BLaER1 treated with 17β-estradiol and CSF1 and Interleukin-3, amounts not matched to agents 10 nM and 100 nM (cell line): ENCODE data around the gene LYRM4.

ENCODE experiments used
- H3K27ac ChIP-seq, 11 experiments: shearing (Covaris generic); formaldehyde crosslinking; 2 replicates each; pipeline ENCODE4 v1.8.1; 2022
- H3K27me3 ChIP-seq, 11 experiments: shearing (Covaris generic); formaldehyde crosslinking; 2 replicates each; pipeline ENCODE4 v1.8.1; 2022
- H3K36me3 ChIP-seq, 11 experiments: shearing (Covaris generic); formaldehyde crosslinking; 2 replicates each; pipeline ENCODE4 v1.8.1; 2022
- H3K4me1 ChIP-seq, 10 experiments: shearing (Covaris generic); formaldehyde crosslinking; 2 replicates each; pipeline ENCODE4 v1.8.1; 2022
- H3K4me2 ChIP-seq, 11 experiments: shearing (Covaris generic); formaldehyde crosslinking; 2 replicates each; pipeline ENCODE4 v1.8.1; 2022
- H3K4me3 ChIP-seq, 10 experiments: shearing (Covaris generic); formaldehyde crosslinking; 2 replicates each; pipeline ENCODE4 v1.8.1; 2022
- H3K9ac ChIP-seq, 11 experiments: shearing (Covaris generic); formaldehyde crosslinking; 2 replicates each; pipeline ENCODE4 v1.8.1; 2022
- H3K9me3 ChIP-seq, 11 experiments: shearing (Covaris generic); formaldehyde crosslinking; replicated peaks in 1 of 11; 2 replicates each; pipeline ENCODE4 v1.8.1; 2022
- H4K20me1 ChIP-seq, 11 experiments: shearing (Covaris generic); formaldehyde crosslinking; 2 replicates each; pipeline ENCODE4 v1.8.1; 2022
- Cebpa-rat ChIP-seq, 11 experiments: shearing (Covaris generic); IDR thresholded peaks; 2 replicates each; pipeline ENCODE4 v1.8.1; 2022

The LYRM4 gene

GRCh38 chr6:5191222-5191621, 69.5 kb downstream of the LYRM4 start:
- Histone ChIP-seq H3K9ac (no peak overlapping the region), H4K20me1 (peaks cover 0 to 41% (median 0%) of the 10 kb centered on the region in 11 experiments; a peak in 6 of 22 replicates), H3K27ac (no peak overlapping the region), H3K36me3 (peaks cover 0 to 33% (median 8%) of the 10 kb centered on the region in 11 experiments; a peak in 13 of 22 replicates), H3K4me1 (peaks cover 12 to 17% (median 14%) of the 10 kb centered on the region in 10 experiments; a peak in 19 of 20 replicates), H3K9me3 (no peaks in the 10 kb centered on the region), H3K4me3 (no peak overlapping the region), H3K4me2 (no peak overlapping the region), H3K27me3 (no peaks in the 10 kb centered on the region)
- no peak for TF ChIP-seq Cebpa-rat (IDR thresholded peaks at IDR 0.05)

GRCh38 chr6:5190507-5190906, 70.2 kb downstream of the LYRM4 start:
- peaks cover 0 to 33% (median 5%) of the 10 kb centered on the region in 11 experiments; a peak in 9 of 22 replicates for H3K36me3 ChIP-seq
- H3K9ac ChIP-seq = no peak overlapping the region
- H3K4me2 ChIP-seq = no peak overlapping the region
- H3K4me1 ChIP-seq = peaks cover 12 to 17% (median 14%) of the 10 kb centered on the region in 10 experiments; a peak in 19 of 20 replicates
- H3K9me3 ChIP-seq = no peaks in the 10 kb centered on the region
- no peak for TF ChIP-seq Cebpa-rat (IDR thresholded peaks at IDR 0.05)
- no peak overlapping the region for H3K27ac ChIP-seq
- no peak overlapping the region for H3K4me3 ChIP-seq
- peaks cover 0 to 39% (median 3%) of the 10 kb centered on the region in 11 experiments; a peak in 7 of 22 replicates for H4K20me1 ChIP-seq
- H3K27me3 ChIP-seq = no peaks in the 10 kb centered on the region

GRCh38 chr6:5188646-5189045, 72.1 kb downstream of the LYRM4 start:
- no peak overlapping the region for H3K27ac ChIP-seq
- H3K9me3 ChIP-seq = no peaks in the 10 kb centered on the region
- peaks cover 0 to 31% (median 5%) of the 10 kb centered on the region in 11 experiments; a peak in 7 of 22 replicates for H3K36me3 ChIP-seq
- H3K27me3 ChIP-seq = no peaks in the 10 kb centered on the region
- no peak overlapping the region for H3K4me3 ChIP-seq
- H4K20me1 ChIP-seq = peaks cover 0 to 37% (median 7%) of the 10 kb centered on the region in 11 experiments; a peak in 8 of 22 replicates
- TF ChIP-seq Cebpa-rat (IDR thresholded peaks at IDR 0.05) = no peak
- no peak overlapping the region for H3K4me2 ChIP-seq
- peaks cover 11 to 16% (median 14%) of the 10 kb centered on the region in 10 experiments; a peak in 19 of 20 replicates for H3K4me1 ChIP-seq
- no peak overlapping the region for H3K9ac ChIP-seq

GRCh38 chr6:5184878-5185277, 75.9 kb downstream of the LYRM4 start:
- no peak overlapping the region for H3K9ac ChIP-seq
- H3K27ac ChIP-seq = no peak overlapping the region
- peaks cover 0 to 21% (median 0%) of the 10 kb centered on the region in 11 experiments; a peak in 5 of 22 replicates for H3K36me3 ChIP-seq
- H3K9me3 ChIP-seq = no peaks in the 10 kb centered on the region
- H3K27me3 ChIP-seq = no peaks in the 10 kb centered on the region
- no peak overlapping the region for H3K4me2 ChIP-seq
- no peak overlapping the region for H3K4me3 ChIP-seq
- peaks cover 0 to 55% (median 8%) of the 10 kb centered on the region in 11 experiments; a peak in 7 of 22 replicates for H4K20me1 ChIP-seq
- H3K4me1 ChIP-seq = peaks cover 0 to 6% (median 0%) of the 10 kb centered on the region in 10 experiments; a peak in 3 of 20 replicates
- no peak for TF ChIP-seq Cebpa-rat (IDR thresholded peaks at IDR 0.05)

GRCh38 chr6:5184218-5184617, 76.5 kb downstream of the LYRM4 start:
- TF ChIP-seq Cebpa-rat (IDR thresholded peaks at IDR 0.05) = no peak
- H3K9me3 ChIP-seq = no peaks in the 10 kb centered on the region
- H3K9ac ChIP-seq = no peak overlapping the region
- peaks cover 0 to 55% (median 8%) of the 10 kb centered on the region in 11 experiments; a peak in 7 of 22 replicates for H4K20me1 ChIP-seq
- peaks cover 0 to 21% (median 0%) of the 10 kb centered on the region in 11 experiments; a peak in 5 of 22 replicates for H3K36me3 ChIP-seq
- no peak overlapping the region for H3K27ac ChIP-seq
- peaks cover 0 to 9% (median 0%) of the 10 kb centered on the region in 10 experiments; a peak in 3 of 20 replicates for H3K4me1 ChIP-seq
- H3K27me3 ChIP-seq = no peaks in the 10 kb centered on the region
- no peak overlapping the region for H3K4me3 ChIP-seq
- no peak overlapping the region for H3K4me2 ChIP-seq

- H3K27me3 ChIP-seq = no peaks in the 10 kb centered on the region
- H3K4me3 ChIP-seq = no peak overlapping the region
- peaks cover 0 to 47% (median 8%) of the 10 kb centered on the region in 11 experiments; a peak in 7 of 22 replicates for H4K20me1 ChIP-seq
- peaks cover 0 to 9% (median 1%) of the 10 kb centered on the region in 10 experiments; a peak in 6 of 20 replicates for H3K4me1 ChIP-seq
- H3K36me3 ChIP-seq = peaks cover 0 to 16% (median 0%) of the 10 kb centered on the region in 11 experiments; a peak in 6 of 22 replicates
- no peak overlapping the region for H3K9ac ChIP-seq
- H3K9me3 ChIP-seq = no peaks in the 10 kb centered on the region
- H3K27ac ChIP-seq = no peak overlapping the region
- H3K4me2 ChIP-seq = no peak overlapping the region
- no peak for TF ChIP-seq Cebpa-rat (IDR thresholded peaks at IDR 0.05)
These were observed 79.0 kb downstream of the LYRM4 start for GRCh38 chr6:5181510-5182317.

- Histone ChIP-seq H3K36me3 (peaks cover 0 to 10% (median 0%) of the 10 kb centered on the region in 11 experiments; a peak in 4 of 22 replicates), H3K4me3 (no peak overlapping the region), H3K4me2 (no peak overlapping the region), H3K9ac (no peak overlapping the region), H3K9me3 (no peaks in the 10 kb centered on the region), H3K27me3 (no peaks in the 10 kb centered on the region), H4K20me1 (peaks cover 0 to 39% (median 2%) of the 10 kb centered on the region in 11 experiments; a peak in 5 of 22 replicates), H3K4me1 (peaks cover 9 to 19% (median 12%) of the 10 kb centered on the region in 10 experiments), H3K27ac (no peak overlapping the region)
- TF ChIP-seq Cebpa-rat (IDR thresholded peaks at IDR 0.05) = no peak
These were observed 80.1 kb downstream of the LYRM4 start for GRCh38 chr6:5180636-5181035.

GRCh38 chr6:5179917-5180316, 80.8 kb downstream of the LYRM4 start:
- Histone ChIP-seq H3K27me3 (no peaks in the 10 kb centered on the region), H3K9ac (no peak overlapping the region), H3K36me3 (peaks cover 0 to 8% (median 0%) of the 10 kb centered on the region in 11 experiments; a peak in 2 of 22 replicates), H3K4me3 (no peak overlapping the region), H3K4me2 (no peak overlapping the region), H3K9me3 (no peaks in the 10 kb centered on the region), H4K20me1 (peaks cover 0 to 32% (median 0%) of the 10 kb centered on the region in 11 experiments; a peak in 4 of 22 replicates), H3K4me1 (peaks cover 17 to 26% (median 19%) of the 10 kb centered on the region in 10 experiments), H3K27ac (no peak overlapping the region)
- TF ChIP-seq Cebpa-rat (IDR thresholded peaks at IDR 0.05) = no peak

- no peaks in the 10 kb centered on the region for H3K27me3 ChIP-seq
These were observed 81.9 kb downstream of the LYRM4 start for GRCh38 chr6:5178806-5179205.

More at GRCh38 chr6:5178806-5179205, 81.9 kb downstream of the LYRM4 start:
- no peak overlapping the region for H3K4me2 ChIP-seq
- peaks cover 27 to 38% (median 30%) of the 10 kb centered on the region in 10 experiments for H3K4me1 ChIP-seq
- H3K9ac ChIP-seq = no peak overlapping the region
- H3K4me3 ChIP-seq = no peak overlapping the region
- peaks cover 0 to 28% (median 0%) of the 10 kb centered on the region in 11 experiments; a peak in 3 of 22 replicates for H4K20me1 ChIP-seq
- H3K27ac ChIP-seq = no peak overlapping the region
- no peaks in the 10 kb centered on the region for H3K9me3 ChIP-seq
- H3K36me3 ChIP-seq = peaks cover 0 to 8% (median 0%) of the 10 kb centered on the region in 11 experiments; a peak in 2 of 22 replicates
- TF ChIP-seq Cebpa-rat (IDR thresholded peaks at IDR 0.05) = no peak
